Smooth muscle cell (in vitro differentiated cells): ENCODE data around the gene ABCC3. TPM values are rescaled to one million over a fixed set of nuclear protein-coding genes. Genes with fewer than 3 reads are reported as not detected.

Experiments
- DNase-seq: peaks from one replicate; lab custom pipeline; 2025; ENCODE audit not compliant: unreplicated experiment; lab: John Stamatoyannopoulos, UW
- H2AFZ ChIP-seq: fragments of 200-600 bp; sonication (generic); 2 replicates; pipeline ENCODE4 v1.6.0; 2016; ENCODE audit warnings: antibody characterized with exemption, low read depth, mild to moderate bottlenecking
- H3F3A ChIP-seq: fragments of 200-600 bp; sonication (generic); 2 replicates; pipeline ENCODE4 v1.6.0; 2017; ENCODE audit warnings: antibody characterized with exemption, low read depth
- H3K27ac ChIP-seq: fragments of 200-600 bp; sonication (generic); 2 replicates; pipeline ENCODE4 v1.5.1; 2016; ENCODE audit warnings: low read depth, mild to moderate bottlenecking
- H3K27me3 ChIP-seq: fragments of 200-600 bp; sonication (generic); 2 replicates; pipeline ENCODE4 v1.6.1; 2016; ENCODE audit warnings: low read depth, mild to moderate bottlenecking
- H3K36me3 ChIP-seq: fragments of 200-600 bp; sonication (generic); 2 replicates; pipeline ENCODE4 v1.5.1; 2016; ENCODE audit warnings: low read depth
- H3K4me1 ChIP-seq: fragments of 200-600 bp; sonication (generic); 2 replicates; pipeline ENCODE4 v1.5.1; 2016; ENCODE audit warnings: low read depth
- H3K4me2 ChIP-seq: fragments of 200-600 bp; sonication (generic); 2 replicates; pipeline ENCODE4 v1.6.0; 2016; ENCODE audit warnings: mild to moderate bottlenecking
- H3K4me3 ChIP-seq: fragments of 200-600 bp; sonication (generic); 2 replicates; pipeline ENCODE4 v1.5.1; 2016; ENCODE audit warnings: mild to moderate bottlenecking
- H3K79me2 ChIP-seq: fragments of 200-600 bp; sonication (generic); 2 replicates; pipeline ENCODE4 v1.6.0; 2016; ENCODE audit warnings: low read depth, mild to moderate bottlenecking
- H3K9ac ChIP-seq: fragments of 200-600 bp; sonication (generic); 2 replicates; pipeline ENCODE4 v1.6.0; 2016; ENCODE audit warnings: low read depth
- H3K9me3 ChIP-seq: fragments of 200-600 bp; sonication (generic); replicated peaks from 2 replicates; pipeline ENCODE4 v1.5.1; 2016; ENCODE audit warnings: low read depth
- H4K20me1 ChIP-seq: fragments of 200-600 bp; sonication (generic); 2 replicates; pipeline ENCODE4 v1.6.0; 2016; ENCODE audit warnings: low read depth
- WGBS: methylation state at CpG from one replicate; pipeline ENCODE4 v1.1.7; 2016; ENCODE audit warnings: low lambda C conversion rate; 5-methylcytosine and 5-hydroxymethylcytosine counted together
- polyA plus RNA-seq: library from polyadenylated mRNA; unstranded; fragments of >200 nt; fragmentation: Nextera tagmentation; extraction: Ambion mirVana; gene quantifications from 2 replicates; pipeline ENCODE4 v1.2.1, GENCODE V29; 2016
- total RNA-seq: library from RNA; depleted of rRNA; stranded (reverse); fragments of >200 nt; gene quantifications from 2 replicates; pipeline ENCODE4 v1.2.3, GENCODE V29; 2014
- TF ChIP-seq, protein P1 (sequence below): fragments of 200-600 bp; sonication (generic); IDR thresholded peaks from 2 replicates; pipeline ENCODE4 v1.5.1; 2017; ENCODE audit warnings: borderline replicate concordance, mild to moderate bottlenecking, antibody characterized with exemption; ENCODE audit not compliant: insufficient read depth, poor library complexity, severe bottlenecking

The ABCC3 gene
- total and polyA plus RNA-seq, 2 experiments from 2014 or later, result 1.3 TPM

DNA sequence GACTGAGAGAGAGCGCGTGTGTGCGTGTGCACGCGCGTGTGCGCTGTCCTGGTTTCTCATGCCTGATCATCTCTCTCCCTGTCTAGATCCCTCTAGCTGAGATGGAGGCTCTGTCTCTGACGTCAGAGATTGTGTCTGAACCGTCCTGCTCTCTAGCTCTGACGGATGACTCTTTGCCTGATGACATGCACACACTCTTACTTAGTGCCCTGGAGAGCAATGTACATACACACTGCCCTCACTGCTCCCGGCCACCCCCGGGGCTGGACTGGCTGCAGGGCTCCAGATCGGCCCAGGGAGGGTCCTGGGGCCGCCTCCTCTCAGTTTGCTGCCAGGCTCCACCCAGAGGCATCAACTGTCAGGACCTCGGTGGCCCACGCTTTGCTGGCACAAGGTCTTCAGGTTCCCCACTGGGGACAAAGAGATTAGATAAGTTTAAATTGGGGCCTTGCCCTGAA is 13.1 kb upstream of the ABCC3 start:
- no peak overlapping the region for H2AFZ ChIP-seq
- H3K79me2 ChIP-seq, result no peaks in the 10 kb centered on the region
- no peak overlapping the region for H3K9ac ChIP-seq
- no peaks in the 10 kb centered on the region for H4K20me1 ChIP-seq
- H3K4me3 ChIP-seq, result no peak overlapping the region
- H3K27me3 ChIP-seq, result no peaks in the 10 kb centered on the region
- DNase-seq, result no peak
- H3K27ac ChIP-seq, result no peak overlapping the region
- WGBS, result 67% methylated on average over 15 of the region's 16 CpGs
- no peaks in the 10 kb centered on the region for H3F3A ChIP-seq
- TF ChIP-seq, protein P1, sequence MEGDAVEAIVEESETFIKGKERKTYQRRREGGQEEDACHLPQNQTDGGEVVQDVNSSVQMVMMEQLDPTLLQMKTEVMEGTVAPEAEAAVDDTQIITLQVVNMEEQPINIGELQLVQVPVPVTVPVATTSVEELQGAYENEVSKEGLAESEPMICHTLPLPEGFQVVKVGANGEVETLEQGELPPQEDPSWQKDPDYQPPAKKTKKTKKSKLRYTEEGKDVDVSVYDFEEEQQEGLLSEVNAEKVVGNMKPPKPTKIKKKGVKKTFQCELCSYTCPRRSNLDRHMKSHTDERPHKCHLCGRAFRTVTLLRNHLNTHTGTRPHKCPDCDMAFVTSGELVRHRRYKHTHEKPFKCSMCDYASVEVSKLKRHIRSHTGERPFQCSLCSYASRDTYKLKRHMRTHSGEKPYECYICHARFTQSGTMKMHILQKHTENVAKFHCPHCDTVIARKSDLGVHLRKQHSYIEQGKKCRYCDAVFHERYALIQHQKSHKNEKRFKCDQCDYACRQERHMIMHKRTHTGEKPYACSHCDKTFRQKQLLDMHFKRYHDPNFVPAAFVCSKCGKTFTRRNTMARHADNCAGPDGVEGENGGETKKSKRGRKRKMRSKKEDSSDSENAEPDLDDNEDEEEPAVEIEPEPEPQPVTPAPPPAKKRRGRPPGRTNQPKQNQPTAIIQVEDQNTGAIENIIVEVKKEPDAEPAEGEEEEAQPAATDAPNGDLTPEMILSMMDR, result no peak
- no peak overlapping the region for H3K4me2 ChIP-seq
- H3K4me1 ChIP-seq, result peaks cover 14% of the 10 kb centered on the region
- H3K9me3 ChIP-seq, result no peaks in the 10 kb centered on the region
- H3K36me3 ChIP-seq, result no peaks in the 10 kb centered on the region

DNA sequence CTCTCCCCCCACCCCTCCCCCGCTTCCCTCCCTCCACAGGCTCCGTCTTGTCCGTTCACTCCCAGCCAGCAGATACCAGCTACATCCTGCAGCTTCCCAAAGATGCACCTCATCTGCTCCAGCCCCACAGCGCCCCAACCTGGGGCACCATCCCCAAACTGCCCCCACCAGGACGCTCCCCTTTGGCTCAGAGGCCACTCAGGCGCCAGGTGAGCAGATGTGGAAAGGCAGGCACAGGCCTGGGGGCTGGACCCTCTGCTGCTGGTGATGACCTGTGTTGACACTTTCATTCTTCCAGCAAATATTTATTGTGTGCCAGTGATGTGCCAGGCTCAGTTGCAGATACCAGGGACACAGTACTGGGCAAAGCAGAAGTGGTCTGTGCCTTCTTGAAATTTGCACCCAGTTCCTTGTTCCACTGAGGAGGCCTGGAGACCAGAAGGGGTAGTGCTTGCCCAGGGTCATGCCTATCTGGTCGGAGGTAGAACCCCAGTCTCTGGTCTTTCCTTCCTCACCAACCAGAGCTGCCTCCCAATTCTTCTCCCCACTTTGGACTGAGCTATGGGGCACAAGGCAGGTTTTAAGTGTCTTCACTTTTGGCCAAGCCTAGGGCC is 10.3 kb upstream of the ABCC3 start:
- Histone ChIP-seq H3K9me3 (no peaks in the 10 kb centered on the region), H3K36me3 (no peaks in the 10 kb centered on the region), H3K27me3 (no peaks in the 10 kb centered on the region), H2AFZ (no peak overlapping the region), H3K79me2 (no peaks in the 10 kb centered on the region), H3K4me1 (peaks cover 26% of the 10 kb centered on the region), H3K9ac (no peak overlapping the region), H3K27ac (no peak overlapping the region), H3K4me3 (no peak overlapping the region), H4K20me1 (no peaks in the 10 kb centered on the region), H3F3A (no peaks in the 10 kb centered on the region), H3K4me2 (no peak overlapping the region)
- TF ChIP-seq, protein P1, result no peak
- DNase-seq, result no peak
- 86% methylated on average over 7 of the region's 7 CpGs for WGBS

DNA sequence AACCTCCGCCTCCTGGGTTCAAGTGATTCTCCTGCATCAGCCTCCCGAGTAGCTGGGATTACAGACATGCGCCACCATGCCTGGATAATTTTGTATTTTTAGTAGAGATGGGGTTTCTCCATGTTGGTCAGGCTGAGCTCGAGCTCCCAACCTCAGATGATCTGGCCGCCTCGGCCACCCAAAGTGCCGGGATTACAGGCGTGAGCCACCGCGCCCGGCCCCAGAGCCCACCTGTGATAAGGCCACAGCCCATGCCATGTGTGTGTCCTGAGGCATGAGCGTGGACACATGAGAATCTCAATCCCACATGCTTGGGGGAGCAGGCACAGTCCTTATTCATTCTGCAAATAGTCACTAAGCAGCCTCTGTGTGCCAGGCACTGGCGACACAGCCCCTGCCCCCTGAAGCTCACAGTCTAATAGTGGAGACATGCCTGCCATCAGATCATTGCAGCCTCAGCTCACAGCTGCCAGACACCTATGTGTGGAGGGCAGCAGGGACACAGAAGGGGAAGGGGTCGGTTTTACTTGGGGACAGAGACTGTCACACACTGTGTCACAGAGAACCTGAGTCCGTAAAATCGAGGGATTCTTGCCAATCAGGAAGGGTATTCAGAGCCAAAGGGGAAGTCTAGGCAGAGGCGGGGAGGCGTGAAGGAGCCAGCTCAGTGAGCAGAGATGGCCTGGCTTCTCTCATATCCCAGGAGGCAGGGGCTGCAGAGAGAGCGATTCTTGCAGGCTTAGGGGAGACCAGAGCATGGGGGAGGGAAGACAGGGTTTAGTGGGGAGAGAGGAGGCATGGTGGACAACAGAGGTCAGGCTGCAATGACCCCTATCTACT is 9.4 kb upstream of the ABCC3 start:
- H3K27ac ChIP-seq, result no peak overlapping the region
- no peaks in the 10 kb centered on the region for H3K36me3 ChIP-seq
- H3K4me1 ChIP-seq, result peaks cover 22% of the 10 kb centered on the region
- no peaks in the 10 kb centered on the region for H3F3A ChIP-seq
- DNase-seq, result no peak
- H3K4me3 ChIP-seq, result no peak overlapping the region
- H4K20me1 ChIP-seq, result no peaks in the 10 kb centered on the region
- TF ChIP-seq, protein P1, result no peak
- no peaks in the 10 kb centered on the region for H3K79me2 ChIP-seq
- whole genome bisulfite sequencing, result 95% methylated on average over 19 of the region's 19 CpGs
- no peaks in the 10 kb centered on the region for H3K27me3 ChIP-seq
- H3K9ac ChIP-seq, result no peak overlapping the region
- H3K4me2 ChIP-seq, result no peak overlapping the region
- H2AFZ ChIP-seq, result no peak overlapping the region
- no peaks in the 10 kb centered on the region for H3K9me3 ChIP-seq
